T-helper 1 cell treated with Interleukin-12 subunit alpha and Interleukin-12 subunit beta and Interleukin-4 antibody, amounts not matched to agents 30 μg/mL and 1 μg/mL, for 36 hours (primary cell): Measurements from ENCODE around the gene GLIPR1.

Experiments
- H3K27ac Mint-ChIP-seq: one replicate; pipeline ENCODE4 v1.8.0; 2021; ENCODE audit warnings: mild to moderate bottlenecking, mixed read lengths
- H3K27me3 Mint-ChIP-seq: one replicate; pipeline ENCODE4 v1.8.0; 2021; ENCODE audit warnings: low read depth, mixed read lengths
- H3K36me3 Mint-ChIP-seq: one replicate; pipeline ENCODE4 v1.8.0; 2021; ENCODE audit warnings: low read depth, mixed read lengths
- H3K4me1 Mint-ChIP-seq: one replicate; pipeline ENCODE4 v1.8.0; 2021; ENCODE audit warnings: low read depth, mixed read lengths
- H3K4me3 Mint-ChIP-seq: one replicate; pipeline ENCODE4 v1.8.0; 2021; ENCODE audit warnings: mild to moderate bottlenecking, moderate library complexity, mixed read lengths
- H3K9me3 Mint-ChIP-seq: one replicate; pipeline ENCODE4 v1.8.0; 2021; ENCODE audit warnings: mixed read lengths

The GLIPR1 gene

GRCh38 chr12:75551477-75551876 lies 70.9 kb downstream of the GLIPR1 start:
- no peaks in the 10 kb centered on the region for H3K36me3 Mint-ChIP-seq
- peaks cover 30% of the 10 kb centered on the region for H3K27me3 Mint-ChIP-seq
- H3K4me1 Mint-ChIP-seq = no peaks in the 10 kb centered on the region
- no peak overlapping the region for H3K4me3 Mint-ChIP-seq
- no peaks in the 10 kb centered on the region for H3K9me3 Mint-ChIP-seq
- no peak overlapping the region for H3K27ac Mint-ChIP-seq

- Mint-ChIP-seq H3K27ac (no peak overlapping the region), H3K4me1 (no peaks in the 10 kb centered on the region), H3K4me3 (no peak overlapping the region), H3K9me3 (no peaks in the 10 kb centered on the region), H3K27me3 (peaks cover 27% of the 10 kb centered on the region), H3K36me3 (no peaks in the 10 kb centered on the region)
Observed at GRCh38 chr12:75553398-75553797, 72.8 kb downstream of the GLIPR1 start.
